Naive thymus-derived CD4-positive, alpha-beta T cell (primary cell): Measurements from ENCODE around the gene ABLIM3. TPM values are rescaled to one million over a fixed set of nuclear protein-coding genes. Genes with fewer than 3 reads are reported as not detected.

ENCODE experiments used
- ATAC-seq: fragments of 150-1000 bp; cut with Tn5 transposase; 2 replicates; pipeline ENCODE4 v1.10.0; 2021; ENCODE audit warnings: mild to moderate bottlenecking, moderate library complexity
- CTCF ChIA-PET: fragments of 350-600 bp; sonication (Branson Sonifier 250); formaldehyde crosslinking; loops from one replicate; lab custom pipeline; 2021; ENCODE audit warnings: antibody characterized with exemption; lab: Charles Lee
- POLR2A ChIA-PET: fragments of 350-600 bp; sonication (Branson Sonifier 250); formaldehyde crosslinking; loops from one replicate; lab custom pipeline; 2021; ENCODE audit warnings: antibody characterized with exemption, inconsistent platforms; lab: Charles Lee
- DNase-seq, 9 donors: peaks; one replicate each; pipeline versions ENCODE4 v3.0.0 to v3.0.0-alpha.2; 2020 to 2022; ENCODE audit warnings: mixed read lengths in 1 of 9
- H3K27ac ChIP-seq: one replicate; pipeline ENCODE4 v1.7.0; 2013; ENCODE audit warnings: mild to moderate bottlenecking, low read depth, low read length, moderate library complexity
- H3K27me3 ChIP-seq, 2 donors: one replicate each; pipeline ENCODE4 v1.7.0; 2013; ENCODE audit warnings: low read length in 2 of 2, mild to moderate bottlenecking in 2 of 2, moderate library complexity in 2 of 2; ENCODE audit not compliant: control insufficient read depth in 2 of 2, insufficient read depth in 2 of 2
- H3K36me3 ChIP-seq, 3 experiments: 1 replicate in 2 of 3; 2 replicates in 1 of 3; pipeline ENCODE4 v1.7.0; 2013; ENCODE audit warnings: low read length in 3 of 3, mild to moderate bottlenecking in 3 of 3, moderate library complexity in 1 of 3; ENCODE audit not compliant: insufficient read depth in 3 of 3, control insufficient read depth in 2 of 3
- H3K4me1 ChIP-seq, 2 donors: one replicate each; pipeline ENCODE4 v1.7.0; 2013; ENCODE audit warnings: low read length in 2 of 2, mild to moderate bottlenecking in 2 of 2, moderate library complexity in 1 of 2; ENCODE audit not compliant: control insufficient read depth in 2 of 2, insufficient read depth in 2 of 2
- H3K4me3 ChIP-seq: 2 replicates; pipeline ENCODE4 v1.7.0; 2013; ENCODE audit warnings: mild to moderate bottlenecking, low read length
- H3K9me3 ChIP-seq, 3 experiments: 1 replicate in 2 of 3; 2 replicates in 1 of 3; pipeline ENCODE4 v1.7.0; 2013; ENCODE audit warnings: low read length in 3 of 3; ENCODE audit not compliant: control insufficient read depth in 2 of 3
- H3K27ac Mint-ChIP-seq, 9 donors: one replicate each; pipeline ENCODE4 v1.8.0; 2020 to 2022; ENCODE audit warnings: mixed read lengths in 9 of 9, mild to moderate bottlenecking in 8 of 9, moderate library complexity in 5 of 9, inconsistent platforms in 2 of 9
- H3K27me3 Mint-ChIP-seq, 5 donors: one replicate each; pipeline ENCODE4 v1.8.0; 2021 to 2022; ENCODE audit warnings: mixed read lengths in 5 of 5, mild to moderate bottlenecking in 1 of 5
- H3K36me3 Mint-ChIP-seq, 5 donors: one replicate each; pipeline ENCODE4 v1.8.0; 2020 to 2022; ENCODE audit warnings: mixed read lengths in 5 of 5, mild to moderate bottlenecking in 3 of 5, inconsistent platforms in 1 of 5
- H3K4me1 Mint-ChIP-seq, 7 donors: one replicate each; pipeline ENCODE4 v1.8.0; 2020 to 2022; ENCODE audit warnings: mixed read lengths in 7 of 7, mild to moderate bottlenecking in 3 of 7, inconsistent platforms in 1 of 7
- H3K4me3 Mint-ChIP-seq, 10 donors: one replicate each; pipeline ENCODE4 v1.8.0; 2020 to 2022; ENCODE audit warnings: mild to moderate bottlenecking in 10 of 10, mixed read lengths in 10 of 10, moderate library complexity in 6 of 10, inconsistent platforms in 2 of 10
- H3K9me3 Mint-ChIP-seq, 11 donors: one replicate each; pipeline ENCODE4 v1.8.0; 2020 to 2022; ENCODE audit warnings: mixed read lengths in 11 of 11, mild to moderate bottlenecking in 4 of 11, inconsistent platforms in 1 of 11, moderate library complexity in 1 of 11
- intact Hi-C, 2 donors: fragments of 100-400 bp; cut with micrococcal nuclease; formaldehyde crosslinking; loops; one replicate each; pipeline ENCODE4 v1.15.1; 2023
- polyA plus RNA-seq, 2 donors: library from polyadenylated mRNA; unstranded; fragments of 300-500 nt; fragmentation: Illumina TruSeq; gene quantifications; one replicate each; pipeline ENCODE4 v1.2.3, GENCODE V29; 2021
- total RNA-seq, 6 experiments: library from RNA in 5 of 6; stranded (reverse) in 5 of 6; gene quantifications; 1 replicate in 5 of 6; 2 replicates in 1 of 6; pipeline ENCODE4 v1.2.3 and lab custom pipeline; 2021 to 2026

ABLIM3 gene
- total and polyA plus RNA-seq, 7 experiments from 2014 or later, result 0.08 to 1.3 TPM; not detected in 5

DNA sequence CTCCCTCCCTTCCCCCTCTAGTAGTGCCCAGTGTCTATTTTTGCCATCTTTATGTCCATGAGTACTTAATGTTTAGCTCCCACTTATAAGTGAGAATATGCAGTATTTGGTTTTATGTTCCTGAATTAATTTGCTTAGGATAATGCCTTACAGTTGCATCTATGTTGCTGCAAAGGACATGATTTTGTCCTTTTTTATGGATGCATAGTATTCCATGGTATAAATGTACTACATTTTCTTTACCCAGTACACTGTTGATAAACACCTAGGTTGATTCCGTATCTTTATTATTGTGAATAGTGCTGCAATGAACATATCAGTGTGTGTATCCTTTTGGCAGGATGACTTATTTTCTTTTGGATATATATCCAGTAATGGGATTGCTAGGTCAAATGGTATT, 3.8 kb downstream of the ABLIM3 start:
- ChIA-PET POLR2A (no interaction called here), CTCF (interaction anchor here (1.0 to 9.8 kb wide), 2 partner anchors 119 to 123 kb away, joined by 3 to 142 read pairs; no protein-coding TSS in a partner anchor)
- H3K27me3 ChIP-seq, result peaks cover 0 to 4% of the 10 kb centered on the region in 2 donors
- Mint-ChIP-seq H3K27ac (no peak overlapping the region), H3K9me3 (peaks cover 0 to 3% (median 0%) of the 10 kb centered on the region in 11 donors), H3K27me3 (peaks cover 5 to 46% (median 19%) of the 10 kb centered on the region in 5 donors), H3K36me3 (no peaks in the 10 kb centered on the region), H3K4me3 (no peak overlapping the region), H3K4me1 (peaks cover 0 to 6% (median 0%) of the 10 kb centered on the region in 7 donors)
- ATAC-seq (no peak), DNase-seq (no peak)
- peaks cover 3 to 4% of the 10 kb centered on the region in 2 donors for H3K4me1 ChIP-seq
- no peak overlapping the region for H3K4me3 ChIP-seq
- no peaks in the 10 kb centered on the region for H3K36me3 ChIP-seq
- H3K9me3 ChIP-seq, result no peaks in the 10 kb centered on the region
- intact Hi-C loops, result no loop called here
- no peak overlapping the region for H3K27ac ChIP-seq

DNA sequence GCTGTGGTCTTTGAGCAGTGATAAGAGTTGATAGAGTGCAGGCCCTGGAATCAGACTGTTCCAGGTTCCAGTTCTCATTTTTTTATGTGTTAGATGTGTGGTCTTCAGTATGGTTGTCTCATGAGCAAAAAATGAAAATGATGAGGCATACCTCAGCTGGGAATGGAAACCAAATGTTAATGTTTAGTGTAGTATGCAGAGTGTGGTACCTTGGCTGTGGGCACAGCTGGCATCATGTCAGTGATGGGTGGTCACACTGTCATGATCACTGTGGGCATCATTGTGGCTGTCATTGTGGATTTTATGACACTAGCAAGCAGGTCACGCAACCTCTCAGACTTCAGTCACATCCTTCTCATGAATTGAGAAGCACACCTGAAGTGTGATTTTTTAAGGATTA, 6.4 kb downstream of the ABLIM3 start:
- Histone ChIP-seq H3K4me1 (no peaks in the 10 kb centered on the region), H3K36me3 (no peaks in the 10 kb centered on the region), H3K9me3 (no peaks in the 10 kb centered on the region), H3K27ac (no peak overlapping the region), H3K27me3 (no peaks in the 10 kb centered on the region), H3K4me3 (no peak overlapping the region)
- no peak overlapping the region for H3K27ac Mint-ChIP-seq
- H3K9me3 Mint-ChIP-seq, result peaks cover 0 to 3% (median 0%) of the 10 kb centered on the region in 11 donors
- POLR2A ChIA-PET, result no interaction called here
- no peaks in the 10 kb centered on the region for H3K4me1 Mint-ChIP-seq
- no peak overlapping the region for H3K4me3 Mint-ChIP-seq
- CTCF ChIA-PET, result no interaction called here
- ATAC-seq (no peak), DNase-seq (no peak)
- H3K36me3 Mint-ChIP-seq, result no peaks in the 10 kb centered on the region
- intact Hi-C loops, result no loop called here
- peaks cover 0 to 36% (median 6%) of the 10 kb centered on the region in 5 donors for H3K27me3 Mint-ChIP-seq

DNA sequence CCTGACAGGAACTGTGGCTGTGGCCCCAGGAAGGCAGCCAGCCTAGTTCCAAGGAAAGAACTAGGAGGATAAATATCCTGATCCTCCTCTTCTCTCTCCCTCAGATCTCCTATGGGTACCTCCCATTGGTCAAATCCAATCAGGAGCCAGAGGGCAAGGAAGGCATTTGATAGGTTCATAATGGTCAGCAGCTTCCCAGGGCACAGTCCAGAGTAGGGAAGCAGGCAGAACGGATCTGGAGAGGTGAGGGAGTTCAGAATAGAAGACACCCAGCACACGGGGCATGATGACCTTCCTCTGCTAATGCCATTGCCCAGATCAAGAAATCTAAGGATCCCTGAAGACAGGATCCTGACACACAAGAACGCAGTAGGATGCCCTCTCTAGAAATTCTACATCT, 8.6 kb downstream of the ABLIM3 start:
- CTCF ChIA-PET, result no interaction called here

DNA sequence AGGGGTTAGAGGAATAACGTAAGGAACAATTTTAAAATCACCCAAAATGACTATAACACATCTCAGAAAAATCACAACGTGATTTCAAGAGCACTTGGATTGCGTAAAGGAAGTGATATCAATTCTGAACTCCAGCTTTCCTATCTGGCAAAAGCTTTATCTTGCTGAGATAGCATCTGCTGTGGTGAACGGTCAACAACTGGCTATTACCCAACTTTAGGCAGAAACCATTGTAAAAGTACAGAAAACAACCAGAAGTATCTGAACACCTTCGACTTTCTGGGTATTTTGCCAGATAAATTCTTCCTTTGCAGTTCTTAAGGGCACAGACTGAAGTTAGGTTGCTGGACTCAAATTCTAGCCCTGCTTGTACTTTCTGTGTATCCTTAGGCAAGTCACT, 9.2 kb downstream of the ABLIM3 start:
- Mint-ChIP-seq H3K4me3 (no peak overlapping the region), H3K9me3 (peaks cover 0 to 3% (median 0%) of the 10 kb centered on the region in 11 donors), H3K27ac (no peak overlapping the region), H3K27me3 (peaks cover 0 to 21% (median 4%) of the 10 kb centered on the region in 5 donors), H3K4me1 (no peaks in the 10 kb centered on the region), H3K36me3 (no peaks in the 10 kb centered on the region)
- ChIA-PET POLR2A (no interaction called here), CTCF (interaction anchor here (1.5 kb wide), 1 partner anchor 114 kb away, joined by 3 read pairs; no protein-coding TSS in a partner anchor)
- Histone ChIP-seq H3K4me1 (no peaks in the 10 kb centered on the region), H3K9me3 (no peaks in the 10 kb centered on the region), H3K27me3 (no peaks in the 10 kb centered on the region), H3K4me3 (no peak overlapping the region), H3K27ac (no peak overlapping the region), H3K36me3 (no peaks in the 10 kb centered on the region)
- no peak for DNase-seq
- ATAC-seq, result no peak
- intact Hi-C loops, result no loop called here

More for the DNA sequence above, 8.6 kb downstream of the ABLIM3 start:
- Histone ChIP-seq H3K4me1 (no peaks in the 10 kb centered on the region), H3K9me3 (no peaks in the 10 kb centered on the region), H3K36me3 (no peaks in the 10 kb centered on the region), H3K27me3 (no peaks in the 10 kb centered on the region), H3K4me3 (no peak overlapping the region), H3K27ac (no peak overlapping the region)
- intact Hi-C loops, result no loop called here
- Mint-ChIP-seq H3K27ac (no peak overlapping the region), H3K9me3 (peaks cover 0 to 3% (median 0%) of the 10 kb centered on the region in 11 donors), H3K4me3 (no peak overlapping the region), H3K4me1 (no peaks in the 10 kb centered on the region), H3K27me3 (peaks cover 0 to 21% (median 4%) of the 10 kb centered on the region in 5 donors), H3K36me3 (no peaks in the 10 kb centered on the region)
- DNase-seq, result no peak
- POLR2A ChIA-PET, result no interaction called here
- ATAC-seq, result no peak

DNA sequence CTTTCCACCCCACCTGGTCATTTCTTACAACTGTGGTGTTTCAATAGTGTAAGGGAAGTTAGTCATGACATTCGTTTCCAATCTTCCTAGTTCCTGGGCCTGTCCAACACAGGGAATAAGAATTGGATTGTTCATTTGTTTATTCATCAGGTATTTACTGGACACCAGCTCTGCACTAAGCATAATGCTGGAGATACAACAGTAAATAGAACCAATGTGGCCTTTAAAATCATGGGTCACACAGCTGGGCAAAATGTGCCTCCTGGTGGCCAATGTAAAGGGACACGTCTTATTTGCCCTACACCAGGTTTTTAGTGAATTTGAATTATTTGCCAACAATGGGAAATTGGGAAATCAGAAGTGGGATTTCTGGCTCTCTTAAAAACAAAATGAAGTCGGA, 10.4 kb downstream of the ABLIM3 start:
- no peaks in the 10 kb centered on the region for H3K4me1 ChIP-seq
- no peak for DNase-seq
- no peak overlapping the region for H3K4me3 ChIP-seq
- Mint-ChIP-seq H3K4me1 (no peaks in the 10 kb centered on the region), H3K27me3 (peaks cover 0 to 20% (median 4%) of the 10 kb centered on the region in 5 donors), H3K9me3 (no peaks in the 10 kb centered on the region), H3K4me3 (no peak overlapping the region), H3K36me3 (no peaks in the 10 kb centered on the region), H3K27ac (no peak overlapping the region)
- POLR2A ChIA-PET, result no interaction called here
- CTCF ChIA-PET, result interaction anchor here (1.5 kb wide), 1 partner anchor 113 kb away, joined by 3 read pairs; no protein-coding TSS in a partner anchor
- H3K27me3 ChIP-seq, result no peaks in the 10 kb centered on the region
- intact Hi-C loops, result no loop called here
- no peak for ATAC-seq
- no peaks in the 10 kb centered on the region for H3K36me3 ChIP-seq
- H3K9me3 ChIP-seq, result no peaks in the 10 kb centered on the region
- H3K27ac ChIP-seq, result no peak overlapping the region

DNA sequence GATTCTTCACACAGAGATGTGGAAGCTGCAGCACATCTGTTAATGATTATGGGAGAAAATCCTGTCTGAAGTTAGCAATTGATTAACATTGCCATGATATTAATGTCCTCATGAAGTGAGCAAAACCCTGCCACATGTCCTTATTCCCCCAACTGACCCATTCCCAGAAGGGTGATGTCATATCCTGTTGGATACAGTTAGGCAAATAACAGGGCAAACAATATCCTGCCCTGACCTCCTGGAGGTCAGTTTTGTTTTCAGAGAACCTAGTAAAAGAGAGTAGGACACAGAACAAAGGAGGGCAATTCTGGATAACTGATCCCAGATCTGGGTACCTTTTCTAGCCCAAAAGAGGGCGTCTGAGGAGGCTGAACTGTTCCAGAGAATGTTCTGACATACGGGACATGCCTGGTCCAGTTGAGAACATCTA, 11.0 kb downstream of the ABLIM3 start:
- H3K9me3 Mint-ChIP-seq, result no peaks in the 10 kb centered on the region
- Histone ChIP-seq H3K27ac (no peak overlapping the region), H3K9me3 (no peaks in the 10 kb centered on the region), H3K4me1 (no peaks in the 10 kb centered on the region), H3K4me3 (no peak overlapping the region), H3K36me3 (no peaks in the 10 kb centered on the region), H3K27me3 (no peaks in the 10 kb centered on the region)
- no peaks in the 10 kb centered on the region for H3K4me1 Mint-ChIP-seq
- H3K27me3 Mint-ChIP-seq, result peaks cover 0 to 20% (median 4%) of the 10 kb centered on the region in 5 donors
- intact Hi-C loops, result no loop called here
- ATAC-seq (no peak), DNase-seq (no peak)
- H3K36me3 Mint-ChIP-seq, result no peaks in the 10 kb centered on the region
- no peak overlapping the region for H3K4me3 Mint-ChIP-seq
- CTCF ChIA-PET, result interaction anchor here (0.6 kb wide), 1 partner anchor 969 kb away, joined by 4 read pairs; no protein-coding TSS in a partner anchor
- no peak overlapping the region for H3K27ac Mint-ChIP-seq
- POLR2A ChIA-PET, result no interaction called here

DNA sequence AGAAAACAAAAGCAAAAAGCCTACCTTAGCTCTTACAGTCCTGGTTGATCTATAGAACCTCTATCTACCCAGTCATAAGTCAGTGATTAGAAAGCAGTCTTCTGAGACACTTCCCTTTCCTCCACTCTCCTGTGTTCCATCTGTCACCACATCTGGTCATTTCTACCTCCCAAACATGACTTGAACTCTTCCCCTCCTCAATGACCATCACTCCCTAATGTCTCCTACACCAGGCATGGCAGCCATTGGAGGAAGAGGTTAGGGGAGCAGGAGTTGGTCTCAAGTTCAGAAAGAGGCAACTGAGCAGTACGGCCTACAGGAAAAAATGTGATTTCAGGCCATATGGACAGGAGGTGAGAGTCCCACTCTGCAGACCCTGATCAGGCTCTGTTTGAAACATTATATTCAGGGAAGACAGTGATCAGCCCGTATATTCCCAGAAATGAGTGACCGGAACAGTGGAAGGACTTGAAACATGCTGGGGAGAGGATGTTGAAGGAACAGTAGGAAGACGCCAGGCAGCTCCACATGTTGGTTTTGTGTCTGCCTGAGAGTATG, 12.0 kb downstream of the ABLIM3 start:
- no peaks in the 10 kb centered on the region for H3K9me3 Mint-ChIP-seq
- POLR2A ChIA-PET, result no interaction called here
- ATAC-seq (no peak), DNase-seq (no peak)
- H3K36me3 ChIP-seq, result no peaks in the 10 kb centered on the region
- H3K4me3 Mint-ChIP-seq, result no peak overlapping the region
- no peaks in the 10 kb centered on the region for H3K36me3 Mint-ChIP-seq
- no peak overlapping the region for H3K4me3 ChIP-seq
- H3K27ac Mint-ChIP-seq, result no peak overlapping the region
- H3K27me3 Mint-ChIP-seq, result peaks cover 0 to 23% (median 9%) of the 10 kb centered on the region in 5 donors
- intact Hi-C loops, result no loop called here
- no peak overlapping the region for H3K27ac ChIP-seq
- no peaks in the 10 kb centered on the region for H3K27me3 ChIP-seq
- H3K9me3 ChIP-seq, result no peaks in the 10 kb centered on the region
- no peaks in the 10 kb centered on the region for H3K4me1 Mint-ChIP-seq
- H3K4me1 ChIP-seq, result no peaks in the 10 kb centered on the region
- CTCF ChIA-PET, result interaction anchor here (0.6 to 1.3 kb wide), 2 partner anchors 11 to 970 kb away, joined by 4 read pairs; partner anchors contain the start of gene ABLIM3
